ENCODE measurements around the gene TMED6. TPM values are rescaled to one million over a fixed set of nuclear protein-coding genes. Genes with fewer than 3 reads are reported as not detected.

TMED6 gene
- total and polyA plus RNA-seq, 12 donors, result 0.32 to 0.41 (median 0.37) TPM; not detected in 7

- Histone ChIP-seq H3K4me1 (peaks cover 0 to 12% (median 0%) of the 10 kb centered on the region in 9 donors), H3K9me3 (no peaks in the 10 kb centered on the region), H3K27me3 (no peaks in the 10 kb centered on the region), H3K4me3 (no peak overlapping the region), H3K36me3 (peaks cover 0 to 67% (median 0%) of the 10 kb centered on the region in 9 donors), H3K27ac (no peak overlapping the region)
- 86 to 88% methylated on average over 10 of the region's 10 CpGs for WGBS, 2 donors
- DNase-seq (no peak), ATAC-seq (no peak)
- TF ChIP-seq CTCF (IDR thresholded peaks at IDR 0.05), result no peak
- intact Hi-C loops (cut with DNase I), result no loop called here
Observed at GRCh38 chr16:69349536-69349935, 2.0 kb downstream of the TMED6 start.

GRCh38 chr16:69348222-69348621 is 3.4 kb downstream of the TMED6 start:
- DNase-seq (no peak), ATAC-seq (no peak)
- Histone ChIP-seq H3K27me3 (no peaks in the 10 kb centered on the region), H3K27ac (no peak overlapping the region), H3K4me3 (no peak overlapping the region), H3K9me3 (no peaks in the 10 kb centered on the region), H3K4me1 (peaks cover 0 to 12% (median 0%) of the 10 kb centered on the region in 9 donors), H3K36me3 (peaks cover 0 to 73% (median 3%) of the 10 kb centered on the region in 9 donors)
- TF ChIP-seq CTCF (IDR thresholded peaks at IDR 0.05), result no peak
- intact Hi-C loops (cut with DNase I), result no loop called here
- WGBS, 2 donors, result 92 to 98% methylated on average over 6 of the region's 6 CpGs

GRCh38 chr16:69346683-69347082 is 4.9 kb downstream of the TMED6 start:
- Histone ChIP-seq H3K4me3 (no peak overlapping the region), H3K4me1 (peaks cover 0 to 12% (median 0%) of the 10 kb centered on the region in 9 donors), H3K27me3 (no peaks in the 10 kb centered on the region), H3K27ac (no peak overlapping the region), H3K9me3 (no peaks in the 10 kb centered on the region), H3K36me3 (peaks cover 0 to 77% (median 16%) of the 10 kb centered on the region in 9 donors)
- 83 to 94% methylated on average over 6 of the region's 6 CpGs for WGBS, 2 donors
- DNase-seq, result no peak
- ATAC-seq, result no peak
- intact Hi-C loops (cut with DNase I), result no loop called here
- TF ChIP-seq CTCF (IDR thresholded peaks at IDR 0.05), result no peak

- peaks cover 0 to 77% (median 20%) of the 10 kb centered on the region in 9 donors for H3K36me3 ChIP-seq
- DNase-seq (no peak), ATAC-seq (no peak)
- intact Hi-C loops (cut with DNase I), result no loop called here
- no peak overlapping the region for H3K4me3 ChIP-seq
- H3K9me3 ChIP-seq, result no peaks in the 10 kb centered on the region
- H3K27me3 ChIP-seq, result no peaks in the 10 kb centered on the region
- 84 to 88% methylated on average over 4 of the region's 4 CpGs for WGBS, 2 donors
- H3K27ac ChIP-seq, result no peak overlapping the region
- no peak for TF ChIP-seq CTCF (IDR thresholded peaks at IDR 0.05)
- peaks cover 0 to 17% (median under 1%) of the 10 kb centered on the region in 9 donors for H3K4me1 ChIP-seq
Observed at GRCh38 chr16:69345923-69346322, 5.7 kb downstream of the TMED6 start.
